Measurements from ENCODE around the gene PHC2. TPM values are rescaled to one million over a fixed set of nuclear protein-coding genes. Genes with fewer than 3 reads are reported as not detected.

Gene PHC2
- total RNA-seq, 2 experiments from 2014 or later = 21.4 to 22.5 TPM

DNA sequence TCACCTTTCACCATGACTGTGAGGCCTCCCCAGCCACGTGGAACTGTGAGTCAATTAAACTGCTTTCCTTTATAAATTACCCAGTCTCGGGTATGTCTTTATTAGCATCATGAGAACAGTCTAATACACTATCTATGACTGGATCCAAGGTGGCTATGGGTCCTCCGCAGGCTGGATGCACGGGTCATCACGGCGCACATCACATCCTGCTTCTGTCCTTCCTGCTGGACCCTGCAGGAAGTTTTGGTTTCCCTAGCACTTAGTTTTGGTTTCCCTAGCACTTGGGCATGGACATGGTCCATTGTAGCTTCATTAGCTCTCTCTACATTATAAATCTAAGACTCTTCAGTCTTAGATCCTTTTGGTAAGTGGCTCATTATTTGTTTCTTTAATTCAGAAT lies 14.2 kb upstream of the PHC2 start:
- POLR2A ChIA-PET = interaction anchor here (0.6 kb wide), 1 partner anchor 40 kb away, joined by 3 read pairs; no protein-coding TSS in a partner anchor
- CTCF ChIA-PET = interaction anchor here (1.8 kb wide), 1 partner anchor 149 kb away, joined by 6 read pairs; no protein-coding TSS in a partner anchor
- intact Hi-C loops (cut with micrococcal nuclease) = no loop called here
- H3K9me3 Mint-ChIP-seq = no peaks in the 10 kb centered on the region
- H3K36me3 Mint-ChIP-seq = no peaks in the 10 kb centered on the region
- no peak for DNase-seq
- H3K27ac Mint-ChIP-seq = no peak overlapping the region
- no peak overlapping the region for H3K4me3 Mint-ChIP-seq
- peaks cover 4% of the 10 kb centered on the region for H3K4me1 Mint-ChIP-seq (ENCODE audit: low read depth)
- H3K27me3 Mint-ChIP-seq = peaks cover 27% of the 10 kb centered on the region

DNA sequence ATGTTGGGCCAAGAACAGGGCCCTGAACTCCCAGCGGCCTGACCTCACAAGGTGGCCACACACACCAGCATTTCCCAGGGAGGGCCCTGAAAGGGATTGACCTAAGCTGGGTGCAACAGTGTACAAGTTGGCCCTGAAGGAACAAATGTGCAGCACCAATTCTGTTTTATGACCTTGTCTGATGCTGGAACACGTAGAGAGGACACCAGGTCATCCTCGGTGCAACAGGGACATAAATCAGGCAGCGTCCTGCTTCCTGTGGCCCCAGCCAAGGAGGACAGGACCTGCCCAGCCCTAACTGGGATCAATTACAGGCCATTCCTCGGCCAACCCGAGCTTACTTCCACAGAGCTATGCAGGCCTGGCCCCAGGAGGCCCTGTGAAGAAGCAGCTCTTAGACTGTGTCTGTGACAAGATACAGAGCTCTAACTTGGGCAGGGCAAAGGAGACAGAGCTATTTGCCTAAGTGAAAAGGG lies 12.8 kb upstream of the PHC2 start:
- peaks cover 29% of the 10 kb centered on the region for H3K27me3 Mint-ChIP-seq
- no peak overlapping the region for H3K4me3 Mint-ChIP-seq
- H3K4me1 Mint-ChIP-seq (ENCODE audit: low read depth) = peaks cover 4% of the 10 kb centered on the region
- no peaks in the 10 kb centered on the region for H3K9me3 Mint-ChIP-seq
- ChIA-PET POLR2A (no interaction called here), CTCF (interaction anchor here (1.8 kb wide), 1 partner anchor 148 kb away, joined by 6 read pairs; no protein-coding TSS in a partner anchor)
- H3K27ac Mint-ChIP-seq = no peak overlapping the region
- DNase-seq = no peak
- intact Hi-C loops (cut with micrococcal nuclease) = no loop called here
- no peaks in the 10 kb centered on the region for H3K36me3 Mint-ChIP-seq

DNA sequence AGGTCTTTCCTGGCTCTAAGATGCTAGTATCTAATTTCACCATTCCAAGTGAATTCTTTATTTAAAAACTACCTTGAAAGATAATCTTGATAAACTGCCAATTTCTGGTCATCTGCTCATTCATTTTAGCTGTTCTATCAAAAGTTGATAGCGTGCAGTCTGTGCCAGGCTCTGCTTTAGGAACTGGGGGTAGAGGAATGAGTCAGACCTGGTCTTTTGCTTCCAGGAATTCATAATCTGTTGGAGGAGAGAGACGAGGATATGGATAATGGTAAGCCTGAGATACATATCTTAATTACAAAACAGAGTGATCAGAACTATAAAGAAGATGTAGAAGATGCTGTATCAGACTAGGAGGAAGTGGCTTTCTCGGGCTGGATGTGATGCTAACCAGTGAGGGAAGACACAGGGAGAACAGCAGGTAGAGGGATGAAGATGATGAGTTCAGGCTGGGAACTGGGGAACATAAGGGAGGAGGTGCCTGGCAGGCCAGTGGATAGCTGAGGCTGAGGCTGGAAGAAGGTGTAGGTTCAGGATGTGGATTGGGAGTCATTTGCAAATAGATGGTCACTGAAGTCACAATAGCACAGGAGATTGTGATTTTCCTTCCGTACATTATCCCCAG lies 12.3 kb upstream of the PHC2 start:
- Mint-ChIP-seq H3K27ac (no peak overlapping the region), H3K36me3 (no peaks in the 10 kb centered on the region), H3K4me1 (ENCODE audit: low read depth) (peaks cover 4% of the 10 kb centered on the region), H3K9me3 (no peaks in the 10 kb centered on the region), H3K27me3 (peaks cover 26% of the 10 kb centered on the region), H3K4me3 (no peak overlapping the region)
- intact Hi-C loops (cut with micrococcal nuclease) = no loop called here
- DNase-seq = no peak
- POLR2A ChIA-PET = no interaction called here
- CTCF ChIA-PET = no interaction called here

DNA sequence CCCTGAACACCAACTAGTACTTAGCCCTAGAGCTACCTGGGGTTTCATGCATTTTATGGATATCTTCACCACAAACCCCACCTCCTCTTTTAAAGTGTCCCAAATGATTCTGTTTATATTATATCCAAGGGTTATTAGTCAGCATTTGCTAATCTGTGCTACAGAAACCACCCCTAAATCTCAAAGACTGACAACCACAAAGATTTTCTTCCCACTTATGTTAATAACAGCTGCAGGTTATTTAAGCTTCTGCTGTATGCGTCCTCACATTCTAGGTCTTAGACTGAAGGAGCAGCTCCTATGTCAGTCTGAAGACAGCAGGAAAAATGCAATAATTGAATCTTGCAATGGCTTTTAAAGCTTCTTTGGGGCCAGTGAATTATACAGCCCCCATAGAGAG lies 11.2 kb upstream of the PHC2 start:
- no peak for DNase-seq
- Mint-ChIP-seq H3K27ac (no peak overlapping the region), H3K4me1 (ENCODE audit: low read depth) (peaks cover 4% of the 10 kb centered on the region), H3K36me3 (no peaks in the 10 kb centered on the region), H3K4me3 (no peak overlapping the region), H3K27me3 (peaks cover 22% of the 10 kb centered on the region), H3K9me3 (no peaks in the 10 kb centered on the region)
- intact Hi-C loops (cut with micrococcal nuclease) = no loop called here
- CTCF ChIA-PET = interaction anchor here (0.7 kb wide), 1 partner anchor 191 kb away, joined by 3 read pairs; no protein-coding TSS in a partner anchor
- POLR2A ChIA-PET = no interaction called here

DNA sequence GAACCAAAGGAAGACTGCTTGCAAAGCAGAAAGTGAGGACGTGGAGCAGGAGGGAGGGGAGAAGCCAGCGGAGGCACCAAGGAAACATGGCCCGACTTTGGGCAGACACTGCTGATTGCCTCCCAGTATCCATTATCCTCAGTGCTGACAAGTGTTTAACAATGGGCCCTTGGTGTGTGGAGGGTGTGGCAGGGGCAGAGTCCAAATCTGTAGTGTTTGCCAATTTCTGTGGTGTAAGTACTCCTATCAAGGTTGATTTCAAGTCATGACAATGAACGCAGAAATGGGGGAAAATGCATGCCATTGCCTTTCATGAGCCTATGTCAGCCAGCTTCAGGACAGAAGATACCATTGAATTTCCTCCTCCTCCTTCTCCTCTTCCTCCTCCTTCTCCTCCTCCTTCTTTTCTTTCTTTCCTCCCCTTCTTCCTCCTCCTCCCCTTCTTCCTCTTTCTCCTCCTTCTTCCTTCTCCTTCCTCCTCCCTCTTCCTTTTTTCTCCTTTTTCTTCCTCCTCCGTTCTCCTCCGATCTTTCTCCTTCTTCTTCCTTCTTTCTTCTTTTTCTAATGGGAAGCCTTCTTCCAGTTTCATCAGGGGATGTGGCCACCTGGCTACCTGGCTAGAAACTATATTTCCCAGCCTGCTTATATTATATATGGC lies 10.3 kb upstream of the PHC2 start:
- peaks cover 18% of the 10 kb centered on the region for H3K27me3 Mint-ChIP-seq
- ChIA-PET POLR2A (no interaction called here), CTCF (interaction anchor here (0.7 kb wide), 1 partner anchor 191 kb away, joined by 3 read pairs; no protein-coding TSS in a partner anchor)
- no peak overlapping the region for H3K27ac Mint-ChIP-seq
- intact Hi-C loops (cut with micrococcal nuclease) = no loop called here
- no peak overlapping the region for H3K4me3 Mint-ChIP-seq
- H3K36me3 Mint-ChIP-seq = no peaks in the 10 kb centered on the region
- no peak for DNase-seq
- H3K4me1 Mint-ChIP-seq (ENCODE audit: low read depth) = no peaks in the 10 kb centered on the region
- no peaks in the 10 kb centered on the region for H3K9me3 Mint-ChIP-seq

DNA sequence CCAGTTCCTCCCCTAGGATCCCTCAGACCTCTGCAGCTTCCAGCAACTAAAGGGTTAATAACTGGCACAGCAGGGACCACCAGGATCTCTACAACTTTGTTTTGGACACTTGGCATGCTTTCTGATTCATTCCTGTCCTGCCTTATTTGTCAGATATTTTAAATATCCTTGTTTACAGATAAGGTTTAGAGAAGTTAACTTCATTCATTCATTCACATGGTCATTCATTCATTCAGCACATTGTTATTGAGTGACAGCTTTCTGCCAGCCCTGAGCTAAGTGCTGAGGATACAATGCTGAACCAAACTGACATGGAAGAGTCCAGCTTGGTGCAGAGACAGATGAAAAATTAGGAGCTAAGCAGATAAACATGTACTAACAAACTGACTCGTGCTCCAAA lies 8.8 kb upstream of the PHC2 start:
- ChIA-PET CTCF (interaction anchor here (1.0 kb wide), 1 partner anchor 10 kb away, joined by 3 read pairs; no protein-coding TSS in a partner anchor), POLR2A (no interaction called here)
- Mint-ChIP-seq H3K27me3 (peaks cover 14% of the 10 kb centered on the region), H3K9me3 (no peaks in the 10 kb centered on the region), H3K27ac (no peak overlapping the region), H3K4me3 (no peak overlapping the region), H3K4me1 (ENCODE audit: low read depth) (no peaks in the 10 kb centered on the region), H3K36me3 (no peaks in the 10 kb centered on the region)
- intact Hi-C loops (cut with micrococcal nuclease) = no loop called here
- DNase-seq = no peak

DNA sequence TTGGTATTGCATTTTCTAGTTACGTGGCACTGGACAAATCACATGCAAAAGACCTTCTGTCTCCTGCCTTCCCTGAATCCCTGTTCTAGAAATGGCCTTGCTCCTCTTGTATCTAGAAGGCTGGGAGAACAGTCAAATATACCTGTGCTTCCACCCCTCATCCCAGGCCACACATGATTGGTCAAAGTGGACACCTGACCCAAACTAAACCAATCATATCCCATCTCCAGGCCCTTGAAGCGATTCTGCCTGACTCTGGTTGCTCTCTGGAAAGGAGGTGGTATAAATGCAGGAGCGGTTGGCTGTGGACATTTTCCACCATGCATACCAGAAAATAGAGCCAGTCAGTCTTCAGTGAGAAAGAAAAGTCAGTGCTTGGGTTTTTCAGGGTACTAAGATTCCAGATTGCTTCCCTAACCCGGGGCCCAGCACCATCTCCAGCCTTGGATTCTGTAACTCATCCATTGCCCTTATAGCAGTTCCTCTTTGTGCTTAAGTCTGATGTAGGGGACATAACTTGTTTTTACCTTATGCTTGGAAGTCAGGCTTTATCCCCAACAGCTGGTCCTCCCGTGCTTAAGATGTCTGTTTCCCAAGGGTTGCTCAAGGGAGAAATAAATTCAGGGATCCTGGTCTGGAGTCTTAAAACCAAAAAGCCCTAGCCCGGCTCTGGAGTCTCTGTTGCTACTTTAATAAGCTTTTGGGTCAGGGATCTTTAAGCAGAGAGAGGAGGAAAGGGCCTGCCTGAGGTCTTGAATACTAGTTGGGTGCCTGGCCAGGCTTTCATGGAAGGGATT lies 7.7 kb upstream of the PHC2 start:
- POLR2A ChIA-PET = no interaction called here
- CTCF ChIA-PET = interaction anchor here (1.0 kb wide), 1 partner anchor 9 kb away, joined by 3 read pairs; no protein-coding TSS in a partner anchor
- Mint-ChIP-seq H3K27me3 (peaks cover 14% of the 10 kb centered on the region), H3K27ac (no peak overlapping the region), H3K36me3 (no peaks in the 10 kb centered on the region), H3K4me1 (ENCODE audit: low read depth) (no peaks in the 10 kb centered on the region), H3K4me3 (no peak overlapping the region), H3K9me3 (no peaks in the 10 kb centered on the region)
- intact Hi-C loops (cut with micrococcal nuclease) = no loop called here
- DNase-seq = no peak

DNA sequence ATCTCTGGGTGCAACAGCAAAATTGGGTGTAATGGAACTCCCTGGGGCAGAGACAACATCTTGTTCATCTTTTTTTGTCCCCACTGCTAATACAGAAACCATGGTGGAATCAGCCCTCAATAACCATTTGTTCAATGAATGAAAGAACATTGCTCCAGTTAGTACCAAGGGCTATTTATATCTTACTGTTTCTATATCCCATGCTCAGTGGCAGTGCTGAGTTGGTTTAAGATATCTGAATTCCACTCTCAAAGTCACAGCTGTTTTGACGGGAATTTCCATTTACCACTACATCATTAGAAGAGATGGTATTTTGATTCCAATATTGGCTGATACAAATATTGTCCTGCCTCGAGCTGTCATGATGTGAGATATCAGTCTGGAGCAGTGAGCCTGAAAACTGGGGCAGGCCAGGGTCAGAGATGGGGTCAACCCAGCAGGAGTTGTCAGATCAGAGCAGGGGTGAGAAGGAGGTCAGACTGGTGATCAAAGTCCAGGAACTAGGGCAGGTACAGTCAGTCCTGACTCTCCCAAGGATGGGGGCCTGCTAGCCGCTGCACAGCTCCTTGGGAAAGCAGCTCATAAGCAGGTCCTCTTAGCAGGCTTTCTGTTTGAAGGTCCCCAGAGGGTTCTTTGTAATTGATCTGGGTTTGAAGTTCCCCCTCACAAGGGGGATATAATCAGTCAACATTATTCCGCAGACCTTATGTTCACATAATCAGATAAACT lies 5.8 kb upstream of the PHC2 start:
- ChIA-PET CTCF (interaction anchor here (1.1 kb wide), 1 partner anchor 10 kb away, joined by 3 read pairs; no protein-coding TSS in a partner anchor), POLR2A (interaction anchor here (0.6 kb wide), 1 partner anchor 45 kb away, joined by 5 read pairs; no protein-coding TSS in a partner anchor)
- Mint-ChIP-seq H3K27me3 (peaks cover 10% of the 10 kb centered on the region), H3K27ac (no peak overlapping the region), H3K4me3 (no peak overlapping the region), H3K36me3 (no peaks in the 10 kb centered on the region), H3K4me1 (ENCODE audit: low read depth) (no peaks in the 10 kb centered on the region), H3K9me3 (no peaks in the 10 kb centered on the region)
- intact Hi-C loops (cut with micrococcal nuclease) = no loop called here
- DNase-seq = no peak

DNA sequence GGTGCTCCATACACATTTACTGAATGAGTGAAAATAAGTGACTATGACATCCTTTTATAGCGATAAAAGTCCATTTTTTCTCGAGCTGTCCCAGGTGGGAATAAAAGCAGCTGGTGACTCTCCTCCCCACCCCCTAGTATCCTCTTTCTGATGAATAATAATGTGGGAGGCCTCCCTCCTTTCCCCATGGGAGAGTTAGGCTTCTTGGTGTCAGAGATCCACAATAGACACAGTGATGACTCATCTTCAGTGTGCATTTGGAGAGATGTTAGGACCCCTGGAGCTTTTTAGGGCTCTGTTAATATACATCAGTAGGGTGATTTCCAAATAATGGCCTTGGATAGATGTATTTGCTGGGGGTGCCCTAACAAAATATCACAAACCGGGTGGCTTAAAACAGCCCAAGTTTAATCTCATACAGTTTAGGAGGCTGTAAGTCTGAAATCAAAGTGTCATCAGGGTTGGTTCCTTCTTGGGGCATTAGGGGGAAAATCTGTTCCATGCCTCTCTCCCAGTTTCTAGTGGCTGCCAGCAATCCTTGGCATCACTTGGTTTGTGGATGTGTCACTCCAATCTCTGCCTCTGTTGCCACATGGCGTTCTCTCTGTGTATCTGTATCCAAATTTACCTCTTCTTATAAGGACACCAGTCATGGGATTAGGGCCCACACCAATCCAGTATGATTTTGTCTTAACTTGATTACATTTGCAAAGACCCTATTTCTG lies 4.4 kb upstream of the PHC2 start:
- no peak overlapping the region for H3K27ac Mint-ChIP-seq
- CTCF ChIA-PET = no interaction called here
- POLR2A ChIA-PET = no interaction called here
- no peaks in the 10 kb centered on the region for H3K36me3 Mint-ChIP-seq
- DNase-seq = no peak
- intact Hi-C loops (cut with micrococcal nuclease) = no loop called here
- H3K27me3 Mint-ChIP-seq = peaks cover 5% of the 10 kb centered on the region
- no peaks in the 10 kb centered on the region for H3K9me3 Mint-ChIP-seq
- peaks cover 3% of the 10 kb centered on the region for H3K4me1 Mint-ChIP-seq (ENCODE audit: low read depth)
- H3K4me3 Mint-ChIP-seq = no peak overlapping the region

DNA sequence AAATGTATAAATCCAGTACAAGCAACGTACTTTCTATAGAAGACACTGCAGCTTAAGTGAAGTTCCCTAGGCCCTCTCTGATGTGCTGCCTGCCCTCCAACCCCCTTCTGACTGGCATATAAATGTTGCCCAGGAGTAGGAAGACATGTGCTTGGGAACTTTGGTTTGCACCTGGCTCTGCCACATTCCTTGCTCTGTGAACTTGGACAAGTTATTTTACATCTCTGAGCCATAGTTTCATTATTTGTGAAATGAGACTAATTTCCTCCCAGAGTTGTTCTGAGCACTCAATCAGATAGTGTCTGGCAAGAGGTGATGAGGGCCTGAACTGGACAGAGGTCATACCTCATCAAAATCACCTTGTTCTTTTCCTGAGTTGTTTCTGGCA lies 3.5 kb upstream of the PHC2 start:
- intact Hi-C loops (cut with micrococcal nuclease) = no loop called here
- DNase-seq = no peak
- H3K36me3 Mint-ChIP-seq = no peaks in the 10 kb centered on the region
- H3K4me3 Mint-ChIP-seq = no peak overlapping the region
- peaks cover 3% of the 10 kb centered on the region for H3K4me1 Mint-ChIP-seq (ENCODE audit: low read depth)
- ChIA-PET POLR2A (no interaction called here), CTCF (no interaction called here)
- no peak overlapping the region for H3K27ac Mint-ChIP-seq
- H3K27me3 Mint-ChIP-seq = peaks cover 2% of the 10 kb centered on the region
- no peaks in the 10 kb centered on the region for H3K9me3 Mint-ChIP-seq

DNA sequence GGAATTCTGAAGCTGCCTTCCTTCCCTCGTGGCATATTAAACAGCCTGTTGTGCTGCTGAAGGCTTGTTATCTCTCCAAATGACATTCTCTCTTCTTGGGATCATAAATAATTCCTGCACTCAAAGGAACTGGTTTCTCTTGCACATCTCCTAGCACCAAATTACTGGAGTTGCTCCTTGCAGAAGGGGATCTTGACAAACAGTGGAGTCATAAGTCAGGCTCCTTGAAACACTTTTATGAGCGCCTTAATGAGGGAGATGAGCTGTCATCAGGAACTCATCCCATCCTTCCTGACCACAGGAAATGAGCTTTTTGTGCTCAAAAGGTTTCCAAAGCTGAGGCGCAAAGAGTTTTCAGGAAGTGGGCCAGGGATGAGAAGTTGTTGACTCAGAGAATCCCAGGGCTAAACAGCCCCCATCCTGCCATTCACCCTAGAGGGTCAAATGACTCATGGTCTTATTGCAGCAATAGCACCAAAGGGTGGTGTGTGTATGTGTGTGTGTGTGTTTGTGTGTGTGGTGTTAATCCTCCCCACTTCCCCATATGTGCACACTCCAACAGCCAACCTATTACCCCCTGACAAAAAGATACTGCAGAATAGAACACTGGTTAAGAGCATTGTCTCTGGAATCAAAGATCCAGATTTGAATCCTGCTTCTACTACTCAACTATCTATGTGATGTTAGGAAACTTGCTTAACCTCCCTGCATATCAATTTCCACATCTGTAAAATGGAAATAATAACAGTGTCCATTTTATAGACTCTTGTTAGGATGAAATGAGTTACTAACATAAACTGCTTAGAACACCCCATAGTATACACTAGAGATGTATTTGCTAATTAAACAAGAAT lies 2.8 kb upstream of the PHC2 start:
- intact Hi-C loops (cut with micrococcal nuclease) = no loop called here
- Mint-ChIP-seq H3K4me1 (ENCODE audit: low read depth) (peaks cover 3% of the 10 kb centered on the region), H3K27me3 (peaks cover 2% of the 10 kb centered on the region), H3K4me3 (no peak overlapping the region), H3K27ac (no peak overlapping the region), H3K36me3 (no peaks in the 10 kb centered on the region), H3K9me3 (no peaks in the 10 kb centered on the region)
- ChIA-PET CTCF (interaction anchor here (1.4 kb wide), 1 partner anchor 139 kb away, joined by 3 read pairs; no protein-coding TSS in a partner anchor), POLR2A (no interaction called here)
- DNase-seq = no peak
